ENCODE measurements around the gene TPPP3. TPM values are rescaled to one million over a fixed set of nuclear protein-coding genes. Genes with fewer than 3 reads are reported as not detected.

The TPPP3 gene
- not detected in 2 replicates for total RNA-seq (2022)
- Bru-seq, nascent RNA = percentile 19 among the genes with signal in this experiment
- BruChase-seq, experiment 1, labeled RNA remaining after a 6-hour chase = percentile 28 among the genes with signal in this experiment
- BruChase-seq, experiment 2, labeled RNA remaining after a 2-hour chase = percentile 13 among the genes with signal in this experiment
- long read RNA-seq = 0 reads

GRCh38 chr16:67393111-67393787, at the start of gene TPPP3:
TSS of gene TPPP3 (minus strand) at chr16:67393498. CDS start at chr16:67391111, 2,387 bp downstream.
- no peaks in the 10 kb centered on the region for H3K36me3 Mint-ChIP-seq (ENCODE audit: insufficient read depth, unreplicated experiment)
- H3K27ac Mint-ChIP-seq (ENCODE audit: low read depth, unreplicated experiment) = peak within 1 kb of the TSS; percentile 44
- no TSS peak for BruUV-seq (replicated peaks)
- H3K4me1 Mint-ChIP-seq (ENCODE audit: insufficient read depth, unreplicated experiment) = peaks cover 14% of the 10 kb centered on the region
- H3K9me3 Mint-ChIP-seq (ENCODE audit: unreplicated experiment) = no peaks in the 10 kb centered on the region
- TF ChIP-seq CTCF (IDR thresholded peaks at IDR 0.05; ENCODE audit: unreplicated experiment) = no peak
- intact Hi-C loops (cut with micrococcal nuclease) = no loop called here
- no peak within 1 kb of the TSS for H3K4me3 Mint-ChIP-seq (ENCODE audit: unreplicated experiment)
- ChIA-PET CTCF (interaction anchor here (0.6 to 0.7 kb wide), 2 partner anchors 34 to 400 kb away, joined by 3 read pairs; no protein-coding TSS in a partner anchor), POLR2A (no interaction called here)
- no peaks in the 10 kb centered on the region for H3K27me3 Mint-ChIP-seq (ENCODE audit: insufficient read depth, unreplicated experiment)
- no peak for DNase-seq (ENCODE audit: unreplicated experiment)

- Mint-ChIP-seq H3K27ac (ENCODE audit: low read depth, unreplicated experiment) (no peak overlapping the region), H3K4me3 (ENCODE audit: unreplicated experiment) (no peak overlapping the region), H3K9me3 (ENCODE audit: unreplicated experiment) (no peaks in the 10 kb centered on the region), H3K27me3 (ENCODE audit: insufficient read depth, unreplicated experiment) (no peaks in the 10 kb centered on the region), H3K4me1 (ENCODE audit: insufficient read depth, unreplicated experiment) (peaks cover 20% of the 10 kb centered on the region), H3K36me3 (ENCODE audit: insufficient read depth, unreplicated experiment) (peaks cover 33% of the 10 kb centered on the region)
- POLR2A ChIA-PET = interaction anchor here (0.6 to 3.2 kb wide), 2 partner anchors 11 to 21 kb away, joined by 4 to 13 read pairs; partner anchors contain the start of gene HSD11B2
- no TSS peak for BruUV-seq (replicated peaks)
- intact Hi-C loops (cut with micrococcal nuclease) = loop anchor here (10.0 kb wide), 1 partner anchor 68 kb away; no protein-coding TSS in a partner anchor
- no peak for TF ChIP-seq CTCF (IDR thresholded peaks at IDR 0.05; ENCODE audit: unreplicated experiment)
- DNase-seq (ENCODE audit: unreplicated experiment) = no peak
- CTCF ChIA-PET = interaction anchor here (0.7 to 3.2 kb wide), 5 partner anchors 15 to 1930 kb away, joined by 3 to 10 read pairs (median 4); no protein-coding TSS in a partner anchor
These were observed 49.4 kb upstream of the TPPP3 start for GRCh38 chr16:67442581-67443255.

GRCh38 chr16:67441907-67442306, 48.6 kb upstream of the TPPP3 start:
- H3K4me1 Mint-ChIP-seq (ENCODE audit: insufficient read depth, unreplicated experiment) = peaks cover 20% of the 10 kb centered on the region

More at GRCh38 chr16:67441907-67442306, 48.6 kb upstream of the TPPP3 start:
- no TSS peak for BruUV-seq (replicated peaks)
- H3K27me3 Mint-ChIP-seq (ENCODE audit: insufficient read depth, unreplicated experiment) = no peaks in the 10 kb centered on the region
- intact Hi-C loops (cut with micrococcal nuclease) = loop anchor here (10.0 kb wide), 1 partner anchor 67 kb away; no protein-coding TSS in a partner anchor
- H3K27ac Mint-ChIP-seq (ENCODE audit: low read depth, unreplicated experiment) = peak overlapping the region; percentile 40
- DNase-seq (ENCODE audit: unreplicated experiment) = no peak
- ChIA-PET CTCF (interaction anchor here (0.6 to 1.5 kb wide), 8 partner anchors 14 to 1931 kb away, joined by 3 to 5 read pairs (median 4); partner anchors contain the start of gene ATP6V0D1), POLR2A (interaction anchor here (0.5 to 3.2 kb wide), 6 partner anchors 11 to 464 kb away, joined by 3 to 13 read pairs (median 4); partner anchors contain the start of genes ATP6V0D1 and HSD11B2)
- H3K36me3 Mint-ChIP-seq (ENCODE audit: insufficient read depth, unreplicated experiment) = peaks cover 32% of the 10 kb centered on the region
- H3K9me3 Mint-ChIP-seq (ENCODE audit: unreplicated experiment) = no peaks in the 10 kb centered on the region
- no peak for TF ChIP-seq CTCF (IDR thresholded peaks at IDR 0.05; ENCODE audit: unreplicated experiment)
- no peak overlapping the region for H3K4me3 Mint-ChIP-seq (ENCODE audit: unreplicated experiment)

All from MCF 10A (cell line).